Measurements from ENCODE around the gene RALGAPA2. TPM values are rescaled to one million over a fixed set of nuclear protein-coding genes. Genes with fewer than 3 reads are reported as not detected.

The RALGAPA2 gene
- total RNA-seq, 1 donor from 2014 or later, result 73.8 TPM

DNA sequence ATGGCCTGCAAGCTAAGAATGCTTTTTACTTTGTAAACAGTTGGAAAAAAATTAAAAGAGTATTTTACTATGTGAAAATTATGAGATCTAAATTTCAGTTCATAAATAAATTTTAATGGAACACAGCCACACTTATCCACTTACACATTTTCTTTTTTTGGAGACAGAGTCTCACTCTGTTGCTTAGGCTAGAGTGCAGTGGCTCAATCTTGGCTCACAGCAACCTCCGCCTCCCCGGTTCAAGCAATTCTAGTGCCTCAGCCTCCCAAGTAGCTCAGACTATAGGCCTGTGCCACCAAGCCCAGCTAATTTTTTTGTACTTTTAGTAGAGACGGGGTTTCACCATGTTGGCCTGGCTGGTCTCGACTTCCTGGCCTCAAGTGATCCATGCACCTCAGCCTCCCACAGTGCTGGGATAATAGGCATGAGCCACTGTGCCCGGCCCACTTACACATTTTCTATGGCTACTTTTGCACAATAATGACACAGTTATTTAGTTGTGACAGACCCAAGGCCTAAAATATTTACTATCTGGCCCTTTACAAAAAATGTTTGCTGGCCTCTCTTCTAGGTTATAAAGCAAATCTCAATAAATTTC is 234.9 kb downstream of the RALGAPA2 start:
- intact Hi-C loops (cut with DNase I), result no loop called here
- Histone ChIP-seq H3K4me3 (no peak overlapping the region), H3K4me1 (no peaks in the 10 kb centered on the region), H3K27ac (no peak overlapping the region), H3K36me3 (peaks cover 20% of the 10 kb centered on the region), H3K27me3 (ENCODE audit: low read depth) (no peaks in the 10 kb centered on the region), H3K9me3 (no peaks in the 10 kb centered on the region)
- TF ChIP-seq, protein P1, sequence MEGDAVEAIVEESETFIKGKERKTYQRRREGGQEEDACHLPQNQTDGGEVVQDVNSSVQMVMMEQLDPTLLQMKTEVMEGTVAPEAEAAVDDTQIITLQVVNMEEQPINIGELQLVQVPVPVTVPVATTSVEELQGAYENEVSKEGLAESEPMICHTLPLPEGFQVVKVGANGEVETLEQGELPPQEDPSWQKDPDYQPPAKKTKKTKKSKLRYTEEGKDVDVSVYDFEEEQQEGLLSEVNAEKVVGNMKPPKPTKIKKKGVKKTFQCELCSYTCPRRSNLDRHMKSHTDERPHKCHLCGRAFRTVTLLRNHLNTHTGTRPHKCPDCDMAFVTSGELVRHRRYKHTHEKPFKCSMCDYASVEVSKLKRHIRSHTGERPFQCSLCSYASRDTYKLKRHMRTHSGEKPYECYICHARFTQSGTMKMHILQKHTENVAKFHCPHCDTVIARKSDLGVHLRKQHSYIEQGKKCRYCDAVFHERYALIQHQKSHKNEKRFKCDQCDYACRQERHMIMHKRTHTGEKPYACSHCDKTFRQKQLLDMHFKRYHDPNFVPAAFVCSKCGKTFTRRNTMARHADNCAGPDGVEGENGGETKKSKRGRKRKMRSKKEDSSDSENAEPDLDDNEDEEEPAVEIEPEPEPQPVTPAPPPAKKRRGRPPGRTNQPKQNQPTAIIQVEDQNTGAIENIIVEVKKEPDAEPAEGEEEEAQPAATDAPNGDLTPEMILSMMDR (IDR thresholded peaks at IDR 0.05), result no peak
- DNase-seq, result no peak
- ATAC-seq, result no peak

DNA sequence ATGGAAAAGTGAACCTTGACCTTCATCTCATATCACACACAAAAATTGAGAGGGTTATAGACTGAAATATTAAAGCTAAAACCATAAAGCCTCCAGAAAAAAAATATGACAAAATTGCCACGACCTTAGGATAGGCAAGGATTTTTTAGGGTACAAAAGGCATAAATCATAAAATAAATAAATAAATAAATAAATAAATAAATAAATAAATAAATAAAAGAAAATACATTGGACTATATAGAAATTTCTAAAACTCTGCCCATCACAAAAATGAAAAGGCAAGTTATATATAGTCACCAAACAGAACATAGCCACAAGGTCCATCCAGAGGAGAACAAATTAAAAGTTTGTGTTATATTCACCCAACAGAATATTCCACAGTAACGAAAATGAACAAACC is 235.9 kb downstream of the RALGAPA2 start:
- H3K9me3 ChIP-seq, result no peaks in the 10 kb centered on the region
- ATAC-seq, result no peak
- H3K4me1 ChIP-seq, result no peaks in the 10 kb centered on the region
- H3K27me3 ChIP-seq (ENCODE audit: low read depth), result no peaks in the 10 kb centered on the region
- H3K4me3 ChIP-seq, result no peak overlapping the region
- no peak overlapping the region for H3K27ac ChIP-seq
- H3K36me3 ChIP-seq, result peaks cover 30% of the 10 kb centered on the region
- DNase-seq, result no peak
- intact Hi-C loops (cut with DNase I), result no loop called here
- TF ChIP-seq, protein P1 (IDR thresholded peaks at IDR 0.05), result no peak

DNA sequence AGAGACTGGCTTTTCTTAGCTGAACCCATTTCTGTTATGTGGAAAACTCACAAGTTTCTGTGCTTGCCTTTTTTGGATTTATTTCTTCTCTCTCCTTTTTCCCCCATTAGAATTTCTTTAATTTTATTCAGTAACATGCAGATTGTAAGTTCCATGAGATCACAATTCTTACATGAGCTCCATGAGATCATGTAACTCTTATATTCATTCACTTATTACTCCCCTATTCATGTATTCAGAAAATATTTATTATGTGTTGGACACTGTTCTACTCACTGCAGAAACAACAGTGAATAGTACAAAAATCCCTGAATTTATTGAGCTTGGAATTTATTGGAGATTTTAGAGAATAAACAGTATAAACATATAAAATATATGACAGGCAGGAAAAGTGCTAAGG is 238.8 kb downstream of the RALGAPA2 start:
- Histone ChIP-seq H3K36me3 (peaks cover 36% of the 10 kb centered on the region), H3K27ac (no peak overlapping the region), H3K4me3 (no peak overlapping the region), H3K4me1 (no peaks in the 10 kb centered on the region), H3K9me3 (no peaks in the 10 kb centered on the region), H3K27me3 (ENCODE audit: low read depth) (no peaks in the 10 kb centered on the region)
- DNase-seq (no peak), ATAC-seq (no peak)
- intact Hi-C loops (cut with DNase I), result no loop called here
- TF ChIP-seq, protein P1 (IDR thresholded peaks at IDR 0.05), result no peak

DNA sequence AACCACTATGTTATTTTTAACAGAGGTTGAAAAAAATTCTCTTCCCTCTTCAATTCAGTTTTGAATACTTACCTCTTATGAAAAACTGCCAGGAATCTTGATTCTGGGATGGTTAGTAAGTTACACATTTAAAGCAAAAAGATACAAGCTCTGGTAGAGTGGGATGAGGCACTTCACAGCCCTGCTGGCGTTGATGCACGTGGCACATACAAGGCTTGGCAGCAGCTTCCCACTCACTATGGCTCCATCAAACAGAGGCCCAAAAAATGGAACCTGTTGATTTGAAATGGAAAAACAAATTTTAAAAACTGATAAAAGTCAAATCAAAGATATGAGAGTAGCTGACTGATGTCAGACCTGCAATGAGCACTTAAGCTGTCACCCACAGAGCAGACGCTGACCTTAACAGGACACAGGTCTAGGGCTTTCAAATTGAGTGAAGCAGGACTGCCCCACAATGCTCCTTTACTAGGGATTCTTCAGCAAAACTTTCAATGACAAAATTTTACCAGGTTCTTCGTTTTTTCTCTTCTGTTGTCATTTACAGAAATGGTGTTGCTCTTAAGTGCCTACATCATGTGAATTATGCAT is 239.7 kb downstream of the RALGAPA2 start:
- TF ChIP-seq, protein P1 (IDR thresholded peaks at IDR 0.05), result no peak
- Histone ChIP-seq H3K4me1 (no peaks in the 10 kb centered on the region), H3K27ac (no peak overlapping the region), H3K27me3 (ENCODE audit: low read depth) (no peaks in the 10 kb centered on the region), H3K36me3 (peaks cover 44% of the 10 kb centered on the region), H3K4me3 (no peak overlapping the region), H3K9me3 (no peaks in the 10 kb centered on the region)
- intact Hi-C loops (cut with DNase I), result no loop called here
- DNase-seq, result no peak
- no peak for ATAC-seq

DNA sequence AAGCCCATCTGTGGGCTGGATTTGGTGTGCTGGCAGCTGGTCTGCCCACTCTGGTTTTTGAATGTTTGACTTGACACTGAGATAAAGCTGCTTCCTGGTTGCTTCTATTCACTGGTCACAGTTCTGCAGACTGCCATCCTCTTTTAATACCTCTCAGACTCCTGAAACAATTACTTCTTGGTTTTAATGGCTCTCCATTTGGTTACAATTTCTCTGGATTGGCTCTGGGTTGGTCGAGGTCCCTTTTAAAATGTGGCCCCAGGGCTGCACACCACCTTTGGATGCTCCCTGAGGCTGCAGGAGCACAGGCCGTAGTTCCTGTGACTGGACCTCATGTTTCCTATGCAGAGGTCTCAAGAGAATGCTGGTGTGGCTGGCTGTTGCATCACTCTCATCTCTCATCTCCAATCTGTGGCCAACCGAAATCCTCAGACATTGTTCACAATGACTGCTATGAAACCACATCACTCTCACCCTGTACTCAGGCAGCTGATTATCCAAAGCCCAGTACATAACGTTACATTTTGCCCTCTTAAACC is 246.0 kb downstream of the RALGAPA2 start:
- no peak overlapping the region for H3K27ac ChIP-seq
- no peaks in the 10 kb centered on the region for H3K27me3 ChIP-seq (ENCODE audit: low read depth)
- H3K36me3 ChIP-seq, result peaks cover 46% of the 10 kb centered on the region
- no peaks in the 10 kb centered on the region for H3K9me3 ChIP-seq
- intact Hi-C loops (cut with DNase I), result no loop called here
- no peak overlapping the region for H3K4me3 ChIP-seq
- TF ChIP-seq, protein P1 (IDR thresholded peaks at IDR 0.05), result no peak
- no peaks in the 10 kb centered on the region for H3K4me1 ChIP-seq
- ATAC-seq (no peak), DNase-seq (no peak)
